Measurements from ENCODE around the gene FAM219B. TPM values are rescaled to one million over a fixed set of nuclear protein-coding genes. Genes with fewer than 3 reads are reported as not detected.
"Not testable (repeated sequence)": the region's sequence is repeated elsewhere in the genome, so short reads cannot be mapped to it uniquely, and the experiment has no call there.

Gene FAM219B
- total RNA-seq, 5 donors from 2014 or later (not counting 1 experiment from before 2014, with no cell fraction given): 46.0 to 108 (median 96.6) TPM

DNA sequence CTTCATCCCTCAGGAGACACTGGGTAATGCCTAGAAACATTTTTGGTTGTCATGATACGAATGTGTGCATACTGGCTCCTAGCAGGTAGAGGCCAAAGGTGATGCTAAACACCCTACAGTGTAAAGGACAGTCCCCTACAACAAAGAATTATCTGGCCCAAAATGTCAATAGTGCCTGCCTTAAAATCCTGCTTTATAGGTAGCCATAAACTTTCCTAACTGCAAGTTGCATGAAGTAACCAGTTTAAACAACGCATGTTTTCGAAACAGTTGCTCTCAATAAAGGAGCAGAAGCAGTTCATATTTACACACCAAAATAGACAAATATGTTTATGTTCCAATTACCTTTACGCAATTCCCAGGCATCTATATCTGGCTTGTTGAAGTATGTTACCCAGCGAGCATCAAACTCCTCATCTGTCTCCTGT, 22.1 kb upstream of the FAM219B start:
- no peaks in the 10 kb centered on the region for H3K9me3 Mint-ChIP-seq
- peaks cover 7 to 10% (median 10%) of the 10 kb centered on the region in 3 donors for H3K4me1 Mint-ChIP-seq
- Histone ChIP-seq H3K27me3 (replicated peaks in 1 of 2; ENCODE audit: control insufficient read depth in 2 of 2, extremely low read depth in 1 of 2, insufficient read depth in 2 of 2, low read length in 1 of 2) (no peaks in the 10 kb centered on the region), H3K36me3 (ENCODE audit: control insufficient read depth in 2 of 2, extremely low read depth in 1 of 2, insufficient read depth in 1 of 2, low read length in 1 of 2) (peaks cover 5 to 41% of the 10 kb centered on the region in 2 donors), H3K27ac (ENCODE audit: low read length) (no peak overlapping the region), H3K4me1 (ENCODE audit: control insufficient read depth in 1 of 2, extremely low read depth in 1 of 2, insufficient read depth in 2 of 2, low read length in 2 of 2) (peaks cover 0 to 3% of the 10 kb centered on the region in 2 experiments), H3K4me3 (ENCODE audit: control insufficient read depth in 1 of 2, extremely low read depth in 1 of 2, low read length in 1 of 2) (no peak overlapping the region), H3K9me3 (no peaks in the 10 kb centered on the region)
- ChIA-PET POLR2A (no interaction called here), CTCF (no interaction called here)
- WGBS (ENCODE audit: insufficient coverage): 94% methylated on average over 3 of the region's 5 CpGs
- peaks cover 23% of the 10 kb centered on the region for H3K36me3 Mint-ChIP-seq
- H3K27ac Mint-ChIP-seq: no peak overlapping the region
- ATAC-seq (replicated peaks in 1 of 4) (no peak), DNase-seq (no peak)
- H3K27me3 Mint-ChIP-seq: no peaks in the 10 kb centered on the region
- H3K4me3 Mint-ChIP-seq: no peak overlapping the region

DNA sequence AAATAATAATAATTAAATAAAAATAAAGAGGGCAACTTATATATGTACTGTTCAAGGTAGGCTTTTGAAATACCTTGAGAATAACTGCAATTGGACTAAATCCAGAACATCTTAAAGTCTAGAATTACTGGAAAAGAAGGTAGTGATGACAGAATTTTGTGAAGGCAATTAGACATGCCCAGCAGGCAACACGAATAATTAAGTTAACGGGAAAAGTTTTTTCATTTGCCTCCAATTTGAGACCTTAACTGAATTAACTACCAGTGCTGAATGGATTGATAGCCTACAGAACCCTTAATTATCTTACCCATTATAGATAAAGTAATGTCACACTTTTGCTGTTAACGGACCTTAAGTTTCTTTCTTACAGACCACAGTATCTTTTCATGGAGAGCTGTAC, 17.9 kb upstream of the FAM219B start:
- ChIA-PET POLR2A (no interaction called here), CTCF (no interaction called here)
- Histone ChIP-seq H3K4me1 (ENCODE audit: control insufficient read depth in 1 of 2, extremely low read depth in 1 of 2, insufficient read depth in 2 of 2, low read length in 2 of 2) (no peaks in the 10 kb centered on the region), H3K9me3 (no peaks in the 10 kb centered on the region), H3K36me3 (ENCODE audit: control insufficient read depth in 2 of 2, extremely low read depth in 1 of 2, insufficient read depth in 1 of 2, low read length in 1 of 2) (peaks cover 13 to 66% of the 10 kb centered on the region in 2 donors), H3K4me3 (ENCODE audit: control insufficient read depth in 1 of 2, extremely low read depth in 1 of 2, low read length in 1 of 2) (no peak overlapping the region), H3K27ac (ENCODE audit: low read length) (no peak overlapping the region), H3K27me3 (replicated peaks in 1 of 2; ENCODE audit: control insufficient read depth in 2 of 2, extremely low read depth in 1 of 2, insufficient read depth in 2 of 2, low read length in 1 of 2) (no peaks in the 10 kb centered on the region)
- Mint-ChIP-seq H3K27me3 (no peaks in the 10 kb centered on the region), H3K36me3 (peaks cover 39% of the 10 kb centered on the region), H3K9me3 (no peaks in the 10 kb centered on the region), H3K4me3 (no peak overlapping the region), H3K4me1 (no peaks in the 10 kb centered on the region), H3K27ac (no peak overlapping the region)
- DNase-seq (no peak), ATAC-seq (replicated peaks in 1 of 4) (no peak)
- WGBS (ENCODE audit: insufficient coverage): no CpG with 5 or more reads among the region's 3 CpGs

DNA sequence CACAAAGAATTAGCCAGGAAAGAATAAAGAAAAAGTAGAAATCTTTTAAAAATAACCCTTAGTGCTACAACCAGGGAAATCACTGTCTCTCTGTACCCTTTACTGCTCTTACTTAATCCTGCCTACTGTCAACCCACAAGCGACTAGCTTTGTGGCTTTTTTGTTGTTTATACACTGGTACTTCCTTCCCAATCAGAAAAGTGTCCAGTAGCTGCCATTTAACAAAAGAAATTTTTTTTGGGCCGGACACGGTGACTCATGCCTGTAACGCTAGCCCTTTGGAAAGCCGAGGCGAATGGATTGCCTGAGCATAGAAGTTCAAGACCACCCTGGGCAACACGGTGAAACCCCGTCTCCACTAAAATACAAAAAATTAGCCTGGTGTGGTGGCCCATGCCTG, 13.8 kb upstream of the FAM219B start:
- Histone ChIP-seq H3K4me3 (ENCODE audit: control insufficient read depth in 1 of 2, extremely low read depth in 1 of 2, low read length in 1 of 2) (no peak overlapping the region), H3K27me3 (replicated peaks in 1 of 2; ENCODE audit: control insufficient read depth in 2 of 2, extremely low read depth in 1 of 2, insufficient read depth in 2 of 2, low read length in 1 of 2) (no peaks in the 10 kb centered on the region), H3K9me3 (no peaks in the 10 kb centered on the region), H3K27ac (ENCODE audit: low read length) (no peak overlapping the region), H3K4me1 (ENCODE audit: control insufficient read depth in 1 of 2, extremely low read depth in 1 of 2, insufficient read depth in 2 of 2, low read length in 2 of 2) (no peaks in the 10 kb centered on the region), H3K36me3 (ENCODE audit: control insufficient read depth in 2 of 2, extremely low read depth in 1 of 2, insufficient read depth in 1 of 2, low read length in 1 of 2) (peaks cover 17 to 67% of the 10 kb centered on the region in 2 donors)
- no peak overlapping the region for H3K4me3 Mint-ChIP-seq
- no peak for DNase-seq
- ChIA-PET POLR2A (no interaction called here), CTCF (interaction anchor here in 1 of 2 donors (0.9 kb wide), 1 partner anchor 19 kb away, joined by 3 read pairs; no protein-coding TSS in a partner anchor)
- no peaks in the 10 kb centered on the region for H3K27me3 Mint-ChIP-seq
- ATAC-seq (replicated peaks in 1 of 4): no peak
- no peak overlapping the region for H3K27ac Mint-ChIP-seq
- 88% methylated on average over 6 of the region's 8 CpGs for WGBS (ENCODE audit: insufficient coverage)
- no peaks in the 10 kb centered on the region for H3K4me1 Mint-ChIP-seq
- H3K9me3 Mint-ChIP-seq: no peaks in the 10 kb centered on the region
- peaks cover 42% of the 10 kb centered on the region for H3K36me3 Mint-ChIP-seq

DNA sequence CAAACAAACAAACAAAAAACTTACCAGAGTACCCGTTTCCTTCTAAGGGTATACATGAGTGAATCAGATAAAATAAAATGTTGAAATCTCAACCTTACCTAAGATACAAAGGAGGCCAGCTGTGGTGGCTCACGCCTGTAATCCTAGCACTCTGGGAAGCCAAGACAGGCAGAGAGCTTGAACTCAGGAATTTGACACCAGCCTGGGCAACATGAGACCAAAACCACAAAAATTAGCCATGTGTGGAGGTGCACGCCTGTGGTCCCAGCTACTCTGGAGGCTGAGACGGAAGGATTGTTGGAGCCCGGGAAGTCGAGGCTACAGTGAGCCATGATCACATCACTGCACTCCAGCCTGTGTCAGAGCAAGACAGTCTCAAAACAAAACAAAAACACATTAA, 11.0 kb upstream of the FAM219B start:
- H3K36me3 Mint-ChIP-seq: peaks cover 41% of the 10 kb centered on the region

DNA sequence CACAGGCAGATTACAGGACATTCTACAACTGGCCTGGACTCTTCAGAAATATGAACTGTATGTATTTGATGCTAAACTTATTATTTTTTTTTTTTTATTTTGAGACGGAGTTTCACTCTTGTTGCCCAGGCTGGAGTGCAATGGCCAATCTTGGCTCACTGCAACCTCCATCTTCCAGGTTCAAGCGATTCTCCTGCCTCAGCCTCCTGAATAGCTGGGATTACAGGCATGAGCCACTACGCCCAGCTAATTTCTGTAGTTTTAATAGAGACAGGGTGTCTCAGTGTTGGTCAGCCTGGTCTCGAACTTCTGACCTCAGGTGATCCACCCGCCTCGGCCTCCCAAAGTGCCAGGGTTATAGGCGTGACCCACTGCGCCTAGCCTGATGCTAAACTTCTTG, 7.1 kb upstream of the FAM219B start:
- CTCF ChIA-PET; ATAC-seq (replicated peaks in 1 of 4); H3K27me3 ChIP-seq (replicated peaks in 1 of 2; ENCODE audit: control insufficient read depth in 2 of 2, extremely low read depth in 1 of 2, insufficient read depth in 2 of 2, low read length in 1 of 2); DNase-seq; H3K9me3 ChIP-seq; H3K4me1 ChIP-seq (ENCODE audit: control insufficient read depth in 1 of 2, extremely low read depth in 1 of 2, insufficient read depth in 2 of 2, low read length in 2 of 2); H3K27ac ChIP-seq (ENCODE audit: low read length); H3K9me3 Mint-ChIP-seq; H3K4me3 Mint-ChIP-seq; H3K4me3 ChIP-seq (ENCODE audit: control insufficient read depth in 1 of 2, extremely low read depth in 1 of 2, low read length in 1 of 2); H3K4me1 Mint-ChIP-seq; H3K27me3 Mint-ChIP-seq; H3K27ac Mint-ChIP-seq: not testable (repeated sequence)
- POLR2A ChIA-PET: interaction anchor here in 1 of 2 donors (0.5 kb wide), 1 partner anchor 140 kb away, joined by 4 read pairs; no protein-coding TSS in a partner anchor
- 97% methylated on average over 5 of the region's 8 CpGs for WGBS (ENCODE audit: insufficient coverage)
- H3K36me3 ChIP-seq (ENCODE audit: control insufficient read depth in 2 of 2, extremely low read depth in 1 of 2, insufficient read depth in 1 of 2, low read length in 1 of 2): peaks cover 12 to 29% of the 10 kb centered on the region in 2 donors
- peaks cover 26% of the 10 kb centered on the region for H3K36me3 Mint-ChIP-seq

More for the DNA sequence above, 11.0 kb upstream of the FAM219B start:
- no peak overlapping the region for H3K4me3 Mint-ChIP-seq
- no peaks in the 10 kb centered on the region for H3K9me3 ChIP-seq
- WGBS (ENCODE audit: insufficient coverage): 97% methylated on average over 4 of the region's 6 CpGs
- no peak overlapping the region for H3K27ac Mint-ChIP-seq
- CTCF ChIA-PET: no interaction called here
- no peak overlapping the region for H3K27ac ChIP-seq (ENCODE audit: low read length)
- no peak for DNase-seq
- H3K9me3 Mint-ChIP-seq: no peaks in the 10 kb centered on the region
- H3K36me3 ChIP-seq (ENCODE audit: control insufficient read depth in 2 of 2, extremely low read depth in 1 of 2, insufficient read depth in 1 of 2, low read length in 1 of 2): peaks cover 17 to 59% of the 10 kb centered on the region in 2 donors
- H3K4me1 ChIP-seq (ENCODE audit: control insufficient read depth in 1 of 2, extremely low read depth in 1 of 2, insufficient read depth in 2 of 2, low read length in 2 of 2): no peaks in the 10 kb centered on the region
- H3K27me3 ChIP-seq (replicated peaks in 1 of 2; ENCODE audit: control insufficient read depth in 2 of 2, extremely low read depth in 1 of 2, insufficient read depth in 2 of 2, low read length in 1 of 2): no peaks in the 10 kb centered on the region
- no peaks in the 10 kb centered on the region for H3K27me3 Mint-ChIP-seq
- no peaks in the 10 kb centered on the region for H3K4me1 Mint-ChIP-seq
- ATAC-seq (replicated peaks in 1 of 4): no peak
- POLR2A ChIA-PET: interaction anchor here in 1 of 2 donors (0.6 kb wide), 2 partner anchors 16 to 39 kb away, joined by 3 to 5 read pairs; no protein-coding TSS in a partner anchor
- H3K4me3 ChIP-seq (ENCODE audit: control insufficient read depth in 1 of 2, extremely low read depth in 1 of 2, low read length in 1 of 2): no peak overlapping the region

DNA sequence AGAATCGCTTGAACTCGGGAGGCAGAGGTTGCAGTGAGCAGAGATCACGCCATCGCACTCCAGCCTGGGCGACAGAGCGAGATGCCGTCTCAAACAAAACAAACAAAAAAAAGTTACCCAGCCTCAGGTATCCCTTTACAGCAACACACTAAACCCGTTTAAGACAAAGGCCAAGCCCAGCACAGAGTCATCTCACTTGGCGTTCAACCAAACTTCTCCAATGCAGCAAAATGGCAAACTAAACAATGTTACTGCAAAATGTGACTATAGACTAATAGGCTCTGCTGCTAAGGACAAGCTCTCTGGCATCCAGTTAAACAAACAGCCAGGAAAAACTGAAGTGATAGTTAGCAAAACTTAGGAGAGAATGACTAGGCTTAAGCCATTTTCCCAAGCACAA, 6.4 kb upstream of the FAM219B start:
- Histone ChIP-seq H3K27me3 (replicated peaks in 1 of 2; ENCODE audit: control insufficient read depth in 2 of 2, extremely low read depth in 1 of 2, insufficient read depth in 2 of 2, low read length in 1 of 2) (no peaks in the 10 kb centered on the region), H3K4me1 (ENCODE audit: control insufficient read depth in 1 of 2, extremely low read depth in 1 of 2, insufficient read depth in 2 of 2, low read length in 2 of 2) (no peaks in the 10 kb centered on the region), H3K9me3 (no peaks in the 10 kb centered on the region), H3K36me3 (ENCODE audit: control insufficient read depth in 2 of 2, extremely low read depth in 1 of 2, insufficient read depth in 1 of 2, low read length in 1 of 2) (peaks cover 9 to 22% of the 10 kb centered on the region in 2 donors), H3K4me3 (ENCODE audit: control insufficient read depth in 1 of 2, extremely low read depth in 1 of 2, low read length in 1 of 2) (no peak overlapping the region), H3K27ac (ENCODE audit: low read length) (no peak overlapping the region)
- DNase-seq (no peak), ATAC-seq (replicated peaks in 1 of 4) (no peak)
- no peaks in the 10 kb centered on the region for H3K9me3 Mint-ChIP-seq
- POLR2A ChIA-PET: interaction anchor here in 1 of 2 donors (0.5 kb wide), 1 partner anchor 139 kb away, joined by 4 read pairs; no protein-coding TSS in a partner anchor
- H3K27ac Mint-ChIP-seq: no peak overlapping the region
- peaks cover 21% of the 10 kb centered on the region for H3K36me3 Mint-ChIP-seq
- CTCF ChIA-PET: no interaction called here
- H3K4me1 Mint-ChIP-seq: peaks cover 0 to 2% (median 0%) of the 10 kb centered on the region in 3 donors
- WGBS (ENCODE audit: insufficient coverage): 100% methylated on average over 7 of the region's 9 CpGs
- no peak overlapping the region for H3K4me3 Mint-ChIP-seq
- H3K27me3 Mint-ChIP-seq: no peaks in the 10 kb centered on the region

All from T-cell (primary cell).